Measurements from ENCODE around the gene PCLO. TPM values are rescaled to one million over a fixed set of nuclear protein-coding genes. Genes with fewer than 3 reads are reported as not detected.

The PCLO gene
- total RNA-seq, 2 donors from 2014 or later: 0.78 to 0.95 TPM

- H3K4me3 ChIP-seq: no peak overlapping the region
- DNase-seq (ENCODE audit: low spot score): no peak
- no peaks in the 10 kb centered on the region for H3K27me3 ChIP-seq (replicated peaks; ENCODE audit: insufficient read depth)
- H3K9me3 ChIP-seq: no peaks in the 10 kb centered on the region
- no peak for ATAC-seq (ENCODE audit: insufficient number of reproducible peaks, low FRiP score, low read depth)
- H3K27ac ChIP-seq: no peak overlapping the region
- TF ChIP-seq CTCF (IDR thresholded peaks at IDR 0.05): no peak
- no peaks in the 10 kb centered on the region for H3K36me3 ChIP-seq
- H3K4me1 ChIP-seq (ENCODE audit: control insufficient read depth in 1 of 2, low read depth in 2 of 2): no peaks in the 10 kb centered on the region
These were observed 9.3 kb downstream of the PCLO start for GRCh38 chr7:83153419-83153818.

GRCh38 chr7:83150310-83150709, 12.4 kb downstream of the PCLO start:
- Histone ChIP-seq H3K4me3 (no peak overlapping the region), H3K27ac (no peak overlapping the region), H3K27me3 (replicated peaks; ENCODE audit: insufficient read depth) (no peaks in the 10 kb centered on the region), H3K9me3 (no peaks in the 10 kb centered on the region), H3K36me3 (no peaks in the 10 kb centered on the region), H3K4me1 (ENCODE audit: control insufficient read depth in 1 of 2, low read depth in 2 of 2) (no peaks in the 10 kb centered on the region)
- DNase-seq (ENCODE audit: low spot score) (no peak), ATAC-seq (ENCODE audit: insufficient number of reproducible peaks, low FRiP score, low read depth) (no peak)
- no peak for TF ChIP-seq CTCF (IDR thresholded peaks at IDR 0.05)

- no peak for TF ChIP-seq CTCF (IDR thresholded peaks at IDR 0.05)
- DNase-seq (ENCODE audit: low spot score): no peak
- H3K4me1 ChIP-seq (ENCODE audit: control insufficient read depth in 1 of 2, low read depth in 2 of 2): no peaks in the 10 kb centered on the region
- H3K27me3 ChIP-seq (replicated peaks; ENCODE audit: insufficient read depth): no peaks in the 10 kb centered on the region
- no peak overlapping the region for H3K4me3 ChIP-seq
- H3K9me3 ChIP-seq: no peaks in the 10 kb centered on the region
- H3K36me3 ChIP-seq: no peaks in the 10 kb centered on the region
- H3K27ac ChIP-seq: no peak overlapping the region
- no peak for ATAC-seq (ENCODE audit: insufficient number of reproducible peaks, low FRiP score, low read depth)
These were observed 13.2 kb downstream of the PCLO start for GRCh38 chr7:83149466-83149865.

- no peak for DNase-seq (ENCODE audit: low spot score)
- H3K4me1 ChIP-seq (ENCODE audit: control insufficient read depth in 1 of 2, low read depth in 2 of 2): no peaks in the 10 kb centered on the region
- no peaks in the 10 kb centered on the region for H3K27me3 ChIP-seq (replicated peaks; ENCODE audit: insufficient read depth)
- H3K36me3 ChIP-seq: no peaks in the 10 kb centered on the region
- H3K9me3 ChIP-seq: no peaks in the 10 kb centered on the region
- TF ChIP-seq CTCF (IDR thresholded peaks at IDR 0.05): no peak
- no peak overlapping the region for H3K27ac ChIP-seq
- no peak for ATAC-seq (ENCODE audit: insufficient number of reproducible peaks, low FRiP score, low read depth)
- no peak overlapping the region for H3K4me3 ChIP-seq
These were observed 13.9 kb downstream of the PCLO start for GRCh38 chr7:83148776-83149175.

GRCh38 chr7:83143107-83143506, 19.6 kb downstream of the PCLO start:
- no peak for TF ChIP-seq CTCF (IDR thresholded peaks at IDR 0.05)
- Histone ChIP-seq H3K27me3 (replicated peaks; ENCODE audit: insufficient read depth) (no peaks in the 10 kb centered on the region), H3K36me3 (no peaks in the 10 kb centered on the region), H3K9me3 (no peaks in the 10 kb centered on the region), H3K4me3 (no peak overlapping the region), H3K4me1 (ENCODE audit: control insufficient read depth in 1 of 2, low read depth in 2 of 2) (no peaks in the 10 kb centered on the region), H3K27ac (no peak overlapping the region)
- ATAC-seq (ENCODE audit: insufficient number of reproducible peaks, low FRiP score, low read depth) (no peak), DNase-seq (ENCODE audit: low spot score) (no peak)

Data from thoracic aorta (tissue), 2 donors.